Measurements from ENCODE around the gene DCHS2.

DCHS2 gene

DNA sequence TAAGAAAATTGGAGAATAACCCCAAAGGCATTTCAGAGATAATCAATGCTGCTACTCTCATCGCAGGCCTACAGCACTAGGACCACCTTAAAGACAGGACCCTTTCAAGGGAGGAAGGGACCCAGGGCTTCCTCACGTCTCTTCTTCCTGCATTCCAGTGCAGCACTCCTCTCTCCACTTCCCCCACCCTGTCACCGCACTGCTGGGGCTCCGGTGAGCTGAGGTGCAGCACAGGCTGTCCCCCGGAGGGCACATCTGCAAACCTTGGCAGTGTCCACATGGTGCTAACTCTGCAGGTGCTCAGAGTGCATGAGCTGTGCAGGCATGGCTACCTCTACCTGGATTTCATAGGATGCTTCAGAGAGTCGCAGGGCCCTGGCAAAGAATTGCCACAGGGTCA, 305.6 kb downstream of the DCHS2 start:
- DNase-seq = no peak

DNA sequence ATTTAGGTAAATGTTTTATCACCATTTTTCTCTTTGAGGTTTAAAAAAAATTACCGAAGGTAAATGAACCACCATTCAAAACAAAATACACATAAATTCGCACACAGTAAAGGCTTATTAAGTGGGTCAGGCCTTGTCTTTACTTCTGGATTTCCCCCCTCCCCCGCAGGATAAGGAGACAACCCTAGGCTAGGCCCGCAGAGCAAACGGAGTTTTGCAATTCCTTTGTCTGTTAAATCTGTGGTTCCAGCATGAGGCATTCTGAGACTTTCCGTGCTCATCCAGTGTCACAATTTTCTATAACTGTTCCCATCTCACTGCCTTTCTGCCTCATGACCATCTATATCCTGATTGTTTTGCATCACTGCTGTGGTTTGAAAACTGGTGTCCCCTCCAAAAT, 307.4 kb downstream of the DCHS2 start:
- DNase-seq = no peak

DNA sequence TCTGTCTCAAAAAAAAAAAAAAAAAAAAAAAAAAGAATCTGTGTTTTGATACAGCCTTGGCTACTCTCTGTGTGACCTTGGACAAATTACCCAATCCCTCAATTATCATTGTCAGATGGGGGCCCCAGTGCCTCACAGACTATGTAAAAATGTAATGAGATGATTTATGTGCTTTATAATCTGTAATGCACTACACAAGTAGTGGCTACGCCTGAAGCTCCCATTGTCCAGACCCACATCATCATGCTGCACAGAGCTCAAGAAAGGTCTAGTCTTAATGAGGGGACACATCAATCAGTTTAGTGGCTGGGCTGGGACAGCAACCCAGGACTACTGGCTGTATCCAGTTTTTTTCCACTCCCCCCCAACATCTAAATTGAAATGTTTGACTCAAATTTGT, 308.3 kb downstream of the DCHS2 start:
- no peak for DNase-seq
